ENCODE data around the gene NDUFS2.
A peak's percentile ranks its signal among the peaks of the same experiment; 100 is the strongest.
"Not testable (repeated sequence)": the region's sequence is repeated elsewhere in the genome, so short reads cannot be mapped to it uniquely, and the experiment has no call there.

NDUFS2 gene

GRCh38 chr1:161251579-161251978 lies 49.4 kb downstream of the NDUFS2 start:
- no peak overlapping the region for H3K4me3 ChIP-seq (ENCODE audit: low read length)
- DNase-seq (ENCODE audit: low read depth) = no peak
- TF ChIP-seq CTCF (conservative IDR thresholded peaks at IDR 0.05; ENCODE audit: low read depth, low read length) = no peak

DNA sequence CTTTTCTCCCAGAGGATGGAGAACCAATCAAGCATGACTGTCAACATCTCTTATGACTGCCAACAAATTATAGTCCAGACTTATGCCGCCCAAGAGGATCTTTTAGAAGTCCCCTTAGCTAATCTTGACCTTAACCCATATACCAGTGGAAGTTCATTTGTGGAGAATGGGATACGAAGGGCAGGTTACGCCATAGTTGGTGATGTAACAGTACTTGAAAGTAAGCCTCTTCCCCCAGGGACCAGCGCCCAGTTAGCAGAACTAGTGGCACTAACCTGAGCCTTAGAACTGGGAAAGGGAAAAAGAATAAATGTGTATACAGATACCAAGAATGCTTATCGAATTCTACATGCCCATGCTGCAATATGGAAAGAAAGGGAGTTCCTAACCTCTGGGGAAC lies 53.1 kb downstream of the NDUFS2 start:
- H3K4me3 ChIP-seq (ENCODE audit: low read length); DNase-seq (ENCODE audit: low read depth): not testable (repeated sequence)

DNA sequence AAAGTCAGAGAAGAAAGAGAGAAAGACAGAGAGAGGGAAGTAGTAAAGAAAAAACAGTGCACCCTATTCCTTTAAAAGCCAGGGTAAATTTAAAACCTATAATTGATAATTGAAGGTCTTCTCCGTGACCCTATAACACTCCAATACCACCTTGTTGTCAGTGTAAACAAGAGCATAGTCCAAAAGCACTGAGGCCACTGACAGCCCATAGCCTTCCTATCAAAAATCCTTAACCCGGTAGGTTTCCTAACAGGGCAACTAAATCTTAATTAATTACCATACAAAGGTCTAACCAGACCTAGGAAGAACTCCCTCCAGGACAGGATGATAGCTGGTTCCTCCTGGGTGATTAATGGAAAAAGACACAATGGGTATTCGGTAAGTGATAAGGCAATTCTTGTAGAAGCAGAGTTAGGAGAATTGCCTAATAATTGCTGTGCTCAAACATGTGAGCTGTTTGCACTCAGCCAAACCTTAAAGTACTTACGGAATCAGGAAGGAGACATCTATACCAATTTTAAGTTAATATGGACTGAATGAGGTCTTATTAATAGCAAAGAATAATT lies 53.9 kb downstream of the NDUFS2 start:
- H3K4me3 ChIP-seq (ENCODE audit: low read length); DNase-seq (ENCODE audit: low read depth): not testable (repeated sequence)

- not testable (repeated sequence) for DNase-seq (ENCODE audit: low read depth); H3K4me3 ChIP-seq (ENCODE audit: low read length)
Observed at GRCh38 chr1:161257109-161257508, 54.9 kb downstream of the NDUFS2 start.

DNA sequence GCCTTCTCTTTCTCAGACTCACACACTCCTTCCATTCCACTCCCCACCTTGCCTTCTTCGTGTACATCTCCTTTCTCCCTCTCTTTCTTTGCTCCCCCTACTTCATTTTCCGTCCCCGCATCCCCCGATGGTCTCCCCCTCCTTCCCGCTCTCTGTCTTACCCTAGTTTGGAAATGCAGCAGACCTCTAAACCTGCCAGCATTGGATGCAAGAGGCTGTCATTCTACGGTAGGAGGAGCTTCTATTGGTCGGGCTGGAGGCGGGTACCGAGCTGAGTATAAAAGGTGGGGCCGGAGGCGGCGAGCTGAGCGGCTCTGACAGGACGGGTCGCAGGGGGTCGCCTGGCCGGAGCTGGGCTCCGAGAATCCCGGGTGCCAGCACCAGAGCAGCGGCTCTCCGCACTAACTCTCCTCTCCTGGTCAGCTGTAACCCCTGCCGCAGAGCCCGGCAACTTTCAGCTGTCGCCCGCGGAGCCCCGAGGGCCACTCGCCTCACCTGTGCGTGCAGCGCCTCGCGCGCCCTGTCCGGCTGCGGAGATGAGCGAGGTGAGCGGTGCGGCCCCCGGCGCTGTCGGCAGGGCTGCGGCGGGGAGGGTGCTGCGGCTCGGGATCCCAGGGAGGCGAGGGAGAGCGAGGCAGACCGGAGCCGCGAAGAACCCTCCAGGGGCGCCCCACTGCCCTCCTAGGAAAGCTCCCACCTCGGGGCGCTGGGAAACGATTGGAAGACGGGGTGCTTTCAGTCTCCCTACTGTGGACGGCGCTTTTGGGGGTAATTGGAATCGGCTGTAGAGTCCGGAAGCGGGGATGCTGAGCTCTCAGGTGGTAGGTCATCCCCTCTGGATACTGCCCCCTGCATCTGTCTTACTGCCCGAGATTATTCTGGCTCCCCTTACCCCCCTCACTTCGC lies 56.5 kb downstream of the NDUFS2 start, which contains the start of gene PCP4L1:
Gene PCP4L1 (plus strand): TSS at position 307 of the 906 bp plus-strand sequence. CDS start 230 bp downstream, at position 537.
- H3K4me3 ChIP-seq (ENCODE audit: low read length) = peak within 1 kb of the TSS; percentile 47
- DNase-seq (ENCODE audit: low read depth) = no peak

GRCh38 chr1:161259345-161259702 lies 57.2 kb downstream of the NDUFS2 start:
- no peak for DNase-seq (ENCODE audit: low read depth)
- TF ChIP-seq CTCF (conservative IDR thresholded peaks at IDR 0.05; ENCODE audit: low read depth, low read length) = no peak
- H3K4me3 ChIP-seq (ENCODE audit: low read length) = no peak overlapping the region

More for the DNA sequence above, 56.5 kb downstream of the NDUFS2 start, which contains the start of gene PCP4L1:
- TF ChIP-seq CTCF (conservative IDR thresholded peaks at IDR 0.05; ENCODE audit: low read depth, low read length) = no peak

- no peak overlapping the region for H3K4me3 ChIP-seq (ENCODE audit: low read length)
- no peak for DNase-seq (ENCODE audit: low read depth)
- no peak for TF ChIP-seq CTCF (conservative IDR thresholded peaks at IDR 0.05; ENCODE audit: low read depth, low read length)
Observed at GRCh38 chr1:161259765-161260164, 57.6 kb downstream of the NDUFS2 start.

GRCh38 chr1:161260376-161261260 lies 58.5 kb downstream of the NDUFS2 start:
- TF ChIP-seq CTCF (conservative IDR thresholded peaks at IDR 0.05; ENCODE audit: low read depth, low read length) = no peak
- no peak for DNase-seq (ENCODE audit: low read depth)
- no peak overlapping the region for H3K4me3 ChIP-seq (ENCODE audit: low read length)

All from retinal pigment epithelial cell (primary cell).